HFFc6 (cell line): Measurements from ENCODE around the gene TOMT. TPM values are rescaled to one million over a fixed set of nuclear protein-coding genes. Genes with fewer than 3 reads are reported as not detected.

Experiments used
- DNase-seq: peaks from one replicate; pipeline ENCODE4 v3.0.0-alpha.2; 2018
- H3K27ac Mint-ChIP-seq: 2 replicates; pipeline ENCODE4 v1.8.0; 2020; ENCODE audit warnings: mild to moderate bottlenecking, mixed read lengths
- H3K27me3 Mint-ChIP-seq: 2 replicates; pipeline ENCODE4 v1.8.0; 2021; ENCODE audit warnings: mild to moderate bottlenecking, moderate library complexity, mixed read lengths; ENCODE audit not compliant: insufficient read depth
- H3K36me3 Mint-ChIP-seq: 2 replicates; pipeline ENCODE4 v1.8.0; 2021; ENCODE audit warnings: low read depth, mixed read lengths
- H3K4me1 Mint-ChIP-seq: 2 replicates; pipeline ENCODE4 v1.8.0; 2020; ENCODE audit warnings: low read depth, mixed read lengths
- H3K4me3 Mint-ChIP-seq: 2 replicates; pipeline ENCODE4 v1.8.0; 2020; ENCODE audit warnings: mild to moderate bottlenecking, moderate library complexity, mixed read lengths
- H3K9me3 Mint-ChIP-seq: 2 replicates; pipeline ENCODE4 v1.8.0; 2020; ENCODE audit warnings: mild to moderate bottlenecking, mixed read lengths
- CTCF ChIP-seq: fragments of 200-600 bp; sonication (generic); IDR thresholded peaks from 2 replicates; pipeline ENCODE4 v1.5.0; 2021; ENCODE audit warnings: antibody characterized with exemption, mild to moderate bottlenecking
- total RNA-seq, 6 experiments: library from RNA; stranded (reverse); fragmentation: NEBNext Ultra II Directional; extraction: Animal tissue kit (Norgen Biotek cat#: 25700); gene quantifications; 2 replicates in 1 of 6; 3 replicates in 5 of 6; pipeline ENCODE4 v1.2.3, GENCODE V29; 2021

TOMT gene
- total RNA-seq, 6 experiments from 2014 or later, result not detected

DNA sequence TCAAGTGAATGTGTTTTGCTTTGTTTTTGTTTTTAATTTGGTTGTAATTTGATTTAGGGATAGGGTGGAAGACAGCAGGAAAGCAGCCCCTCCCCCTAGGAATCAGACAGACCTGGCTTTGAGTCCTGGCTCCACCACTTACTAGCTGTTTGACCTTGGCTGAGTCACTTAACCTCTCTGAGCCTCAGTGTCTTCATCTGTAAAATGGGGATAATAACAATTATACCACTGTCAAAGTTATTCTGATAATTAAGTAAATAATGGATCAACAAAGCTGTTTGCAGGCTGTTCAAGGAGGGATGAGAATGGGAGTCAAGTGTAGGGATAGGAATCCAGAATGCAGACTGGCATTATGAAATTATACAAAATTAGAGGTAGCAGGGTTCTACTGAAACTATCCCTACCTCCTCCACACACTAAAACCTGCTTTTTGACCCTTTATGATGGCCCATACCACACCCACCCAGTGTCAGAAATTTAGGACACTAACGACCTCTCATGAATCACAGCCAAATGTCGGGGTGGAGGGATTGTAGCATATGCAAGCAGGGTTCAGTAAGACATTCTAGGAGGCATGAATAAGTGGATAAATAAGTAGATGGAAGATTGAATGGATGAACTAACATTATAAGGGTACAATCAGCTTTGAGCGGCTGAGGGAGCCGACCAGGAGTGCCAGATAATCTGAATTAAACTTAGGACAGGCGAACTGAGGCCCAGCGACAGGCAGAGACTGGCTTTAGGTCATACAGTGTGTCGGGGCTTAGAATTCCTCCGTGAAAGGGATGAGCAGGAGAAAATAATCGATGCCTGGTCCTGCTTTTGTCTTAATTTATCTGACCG is 5.8 kb downstream of the TOMT start:
- Mint-ChIP-seq H3K36me3 (peaks cover 25% of the 10 kb centered on the region), H3K27ac (peak overlapping the region; percentile 100), H3K27me3 (peaks cover 6% of the 10 kb centered on the region; the same call in 1 of the 2 replicates), H3K9me3 (no peaks in the 10 kb centered on the region), H3K4me1 (peaks cover 68% of the 10 kb centered on the region), H3K4me3 (peak overlapping the region; percentile 98)
- no peak for DNase-seq
- no peak for TF ChIP-seq CTCF

- Mint-ChIP-seq H3K27ac (peak within 1 kb of the TSS; percentile 100), H3K4me1 (peaks cover 70% of the 10 kb centered on the region), H3K4me3 (peak within 1 kb of the TSS; percentile 98), H3K36me3 (peaks cover 25% of the 10 kb centered on the region), H3K9me3 (no peaks in the 10 kb centered on the region), H3K27me3 (peaks cover 6% of the 10 kb centered on the region; the same call in 1 of the 2 replicates)
- peak; percentile 99 for DNase-seq
- TF ChIP-seq CTCF, result no peak
Measured at GRCh38 chr11:72112143-72112977, 6.6 kb downstream of the TOMT start, which contains the start of gene ANAPC15. TSS of gene ANAPC15 (minus strand) at chr11:72112695. CDS start at chr11:72111276, 1,419 bp downstream.

- DNase-seq, result peak; percentile 95
- peak overlapping the region; percentile 98 for H3K4me3 Mint-ChIP-seq
- peaks cover 6% of the 10 kb centered on the region; the same call in 1 of the 2 replicates for H3K27me3 Mint-ChIP-seq
- no peaks in the 10 kb centered on the region for H3K9me3 Mint-ChIP-seq
- no peak for TF ChIP-seq CTCF
- peaks cover 66% of the 10 kb centered on the region for H3K4me1 Mint-ChIP-seq
- H3K27ac Mint-ChIP-seq, result peak overlapping the region; percentile 100
- peaks cover 25% of the 10 kb centered on the region for H3K36me3 Mint-ChIP-seq
Measured at GRCh38 chr11:72112978-72113808, 7.5 kb downstream of the TOMT start.

DNA sequence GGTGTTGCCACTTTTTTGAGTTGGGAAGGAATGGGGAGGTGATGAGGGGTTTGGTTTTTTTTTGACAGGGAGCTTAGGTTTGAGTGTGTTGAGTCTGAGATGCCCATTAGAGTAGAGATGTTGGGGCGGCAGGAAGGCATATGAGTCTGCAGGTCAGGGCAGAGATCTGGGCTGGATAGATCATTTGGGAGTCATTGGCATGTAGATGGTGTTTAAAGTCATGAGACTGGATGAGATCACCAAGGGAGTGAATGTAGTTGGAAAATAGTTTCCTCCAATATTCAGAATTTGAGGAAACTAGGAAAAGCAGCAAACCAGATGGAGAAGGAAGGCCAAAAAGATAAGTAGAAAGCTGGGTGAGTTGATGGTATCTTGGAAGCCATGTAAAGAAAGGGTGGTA is 8.8 kb downstream of the TOMT start:
- TF ChIP-seq CTCF, result no peak
- H3K27ac Mint-ChIP-seq, result peak overlapping the region; percentile 100
- peaks cover 6% of the 10 kb centered on the region; the same call in 1 of the 2 replicates for H3K27me3 Mint-ChIP-seq
- peak; percentile 32 for DNase-seq
- H3K4me3 Mint-ChIP-seq, result peak overlapping the region; percentile 98
- H3K9me3 Mint-ChIP-seq, result no peaks in the 10 kb centered on the region
- peaks cover 78% of the 10 kb centered on the region for H3K4me1 Mint-ChIP-seq
- H3K36me3 Mint-ChIP-seq, result peaks cover 25% of the 10 kb centered on the region
